LNCAP (cell line): ENCODE measurements around the gene HMX2.

Experiments
- CTCF ChIP-seq: fragments of 450-650 bp; IDR thresholded peaks from 2 replicates; pipeline ENCODE4 v1.5.1; 2017; ENCODE audit warnings: mild to moderate bottlenecking

HMX2 gene

GRCh38 chr10:123135415-123136141 is 12.4 kb upstream of the HMX2 start, which contains the start of gene HMX3:
HMX3 (plus strand) TSS chr10:123135970; CDS start chr10:123136051, 81 bp downstream.
- TF ChIP-seq CTCF = no peak

- TF ChIP-seq CTCF = no peak
Measured at GRCh38 chr10:123136221-123136805, 11.6 kb upstream of the HMX2 start.

- no peak for TF ChIP-seq CTCF
Measured at GRCh38 chr10:123136806-123137642, 10.9 kb upstream of the HMX2 start.

- no peak for TF ChIP-seq CTCF
Measured at GRCh38 chr10:123139165-123139520, 8.8 kb upstream of the HMX2 start.

GRCh38 chr10:123139521-123140163 is 8.3 kb upstream of the HMX2 start:
- TF ChIP-seq CTCF = no peak

GRCh38 chr10:123140164-123140982 is 7.6 kb upstream of the HMX2 start:
- TF ChIP-seq CTCF = peak; percentile 18; the same call in 1 of the 2 replicates

- no peak for TF ChIP-seq CTCF
Measured at GRCh38 chr10:123140983-123141390, 6.9 kb upstream of the HMX2 start.
